HFFc6 (cell line): ENCODE measurements around the gene CEND1. TPM values are rescaled to one million over a fixed set of nuclear protein-coding genes. Genes with fewer than 3 reads are reported as not detected.

Experiments used
- DNase-seq: peaks from one replicate; pipeline ENCODE4 v3.0.0-alpha.2; 2018
- H3K27ac Mint-ChIP-seq: 2 replicates; pipeline ENCODE4 v1.8.0; 2020; ENCODE audit warnings: mild to moderate bottlenecking, mixed read lengths
- H3K27me3 Mint-ChIP-seq: 2 replicates; pipeline ENCODE4 v1.8.0; 2021; ENCODE audit warnings: mild to moderate bottlenecking, moderate library complexity, mixed read lengths; ENCODE audit not compliant: insufficient read depth
- H3K36me3 Mint-ChIP-seq: 2 replicates; pipeline ENCODE4 v1.8.0; 2021; ENCODE audit warnings: low read depth, mixed read lengths
- H3K4me1 Mint-ChIP-seq: 2 replicates; pipeline ENCODE4 v1.8.0; 2020; ENCODE audit warnings: low read depth, mixed read lengths
- H3K4me3 Mint-ChIP-seq: 2 replicates; pipeline ENCODE4 v1.8.0; 2020; ENCODE audit warnings: mild to moderate bottlenecking, moderate library complexity, mixed read lengths
- H3K9me3 Mint-ChIP-seq: 2 replicates; pipeline ENCODE4 v1.8.0; 2020; ENCODE audit warnings: mild to moderate bottlenecking, mixed read lengths
- total RNA-seq, 6 experiments: library from RNA; stranded (reverse); fragmentation: NEBNext Ultra II Directional; extraction: Animal tissue kit (Norgen Biotek cat#: 25700); gene quantifications; 2 replicates in 1 of 6; 3 replicates in 5 of 6; pipeline ENCODE4 v1.2.3, GENCODE V29; 2021
- TF ChIP-seq, protein P1 (sequence below): fragments of 200-600 bp; sonication (generic); IDR thresholded peaks from 2 replicates; pipeline ENCODE4 v1.5.0; 2021; ENCODE audit warnings: antibody characterized with exemption, mild to moderate bottlenecking

Gene CEND1
- total RNA-seq, 6 experiments from 2014 or later, result 8.2 to 12.2 (median 11.0) TPM

DNA sequence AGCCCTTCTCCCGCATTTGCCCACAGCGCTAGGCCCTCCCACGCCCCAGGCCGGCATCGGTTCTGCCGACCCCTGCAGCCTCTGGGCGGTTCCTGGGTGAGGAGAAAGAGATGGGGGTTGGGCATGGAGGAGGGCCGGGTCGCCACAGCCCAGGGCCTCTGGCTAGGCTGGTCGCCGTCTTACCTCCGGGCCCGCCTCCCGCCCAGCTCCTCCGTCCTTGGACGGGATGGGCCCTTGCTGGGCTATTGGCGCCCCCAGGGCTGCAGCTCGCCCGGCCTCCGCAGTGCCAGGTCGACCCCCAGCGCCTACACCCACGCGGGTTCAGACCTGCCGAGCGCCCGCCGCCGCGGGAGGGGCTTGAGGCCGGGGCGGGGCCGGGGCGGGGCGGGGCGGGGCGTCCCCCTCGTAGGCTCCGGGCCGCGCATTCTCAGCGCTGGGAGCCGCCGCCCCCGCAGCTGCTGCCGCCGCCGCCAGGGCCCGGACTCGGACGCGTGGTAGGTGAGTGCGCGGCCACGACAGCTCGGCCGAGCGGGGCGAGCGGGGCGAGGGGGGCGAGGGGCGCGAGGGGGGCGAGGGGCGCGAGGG, 42.7 kb upstream of the CEND1 start, which contains the start of gene CD151:
Gene CD151, plus strand, starts transcription at position 424 of the 585 bp plus-strand sequence. CDS start 3,118 bp downstream, outside the sequence.
- Mint-ChIP-seq H3K36me3 (peaks cover 8% of the 10 kb centered on the region), H3K9me3 (no peaks in the 10 kb centered on the region), H3K4me1 (peaks cover 29% of the 10 kb centered on the region), H3K4me3 (peak within 1 kb of the TSS; percentile 95), H3K27me3 (peaks cover 22% of the 10 kb centered on the region), H3K27ac (peak within 1 kb of the TSS; percentile 95)
- TF ChIP-seq, protein P1, sequence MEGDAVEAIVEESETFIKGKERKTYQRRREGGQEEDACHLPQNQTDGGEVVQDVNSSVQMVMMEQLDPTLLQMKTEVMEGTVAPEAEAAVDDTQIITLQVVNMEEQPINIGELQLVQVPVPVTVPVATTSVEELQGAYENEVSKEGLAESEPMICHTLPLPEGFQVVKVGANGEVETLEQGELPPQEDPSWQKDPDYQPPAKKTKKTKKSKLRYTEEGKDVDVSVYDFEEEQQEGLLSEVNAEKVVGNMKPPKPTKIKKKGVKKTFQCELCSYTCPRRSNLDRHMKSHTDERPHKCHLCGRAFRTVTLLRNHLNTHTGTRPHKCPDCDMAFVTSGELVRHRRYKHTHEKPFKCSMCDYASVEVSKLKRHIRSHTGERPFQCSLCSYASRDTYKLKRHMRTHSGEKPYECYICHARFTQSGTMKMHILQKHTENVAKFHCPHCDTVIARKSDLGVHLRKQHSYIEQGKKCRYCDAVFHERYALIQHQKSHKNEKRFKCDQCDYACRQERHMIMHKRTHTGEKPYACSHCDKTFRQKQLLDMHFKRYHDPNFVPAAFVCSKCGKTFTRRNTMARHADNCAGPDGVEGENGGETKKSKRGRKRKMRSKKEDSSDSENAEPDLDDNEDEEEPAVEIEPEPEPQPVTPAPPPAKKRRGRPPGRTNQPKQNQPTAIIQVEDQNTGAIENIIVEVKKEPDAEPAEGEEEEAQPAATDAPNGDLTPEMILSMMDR, result no peak
- no peak for DNase-seq

DNA sequence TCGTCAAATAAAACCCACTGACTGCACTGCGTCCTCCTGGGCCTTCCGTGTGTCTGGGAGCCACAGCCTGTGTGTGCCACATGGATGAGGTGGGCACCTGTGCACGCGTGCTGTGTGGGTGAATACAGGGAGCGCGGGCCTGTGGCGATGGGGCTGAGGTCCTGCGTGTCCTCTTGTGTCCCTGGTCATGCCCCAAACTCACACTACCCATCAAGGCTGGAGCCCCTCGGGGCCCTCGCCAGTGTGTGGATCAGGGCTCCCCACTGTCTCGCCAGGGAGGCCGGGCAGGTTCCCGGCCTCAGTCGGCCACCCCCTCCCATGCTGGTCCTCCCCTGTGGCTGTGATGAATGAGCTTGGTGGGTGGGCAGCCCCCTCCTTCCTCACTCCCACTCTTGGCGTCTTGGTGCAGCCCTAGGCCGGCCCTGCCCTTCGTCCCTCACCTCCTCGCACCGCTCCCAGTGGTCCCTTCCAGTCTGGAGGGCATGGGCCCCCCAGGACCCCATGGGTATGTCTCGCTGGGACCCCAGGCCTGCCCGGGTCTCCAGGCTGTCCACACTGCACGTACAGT, 42.2 kb upstream of the CEND1 start:
- no peak for DNase-seq
- Mint-ChIP-seq H3K4me1 (peaks cover 29% of the 10 kb centered on the region), H3K36me3 (peaks cover 8% of the 10 kb centered on the region), H3K27ac (no peak overlapping the region), H3K9me3 (no peaks in the 10 kb centered on the region), H3K4me3 (peak overlapping the region; percentile 78), H3K27me3 (peaks cover 24% of the 10 kb centered on the region)
- TF ChIP-seq, protein P1, result no peak

DNA sequence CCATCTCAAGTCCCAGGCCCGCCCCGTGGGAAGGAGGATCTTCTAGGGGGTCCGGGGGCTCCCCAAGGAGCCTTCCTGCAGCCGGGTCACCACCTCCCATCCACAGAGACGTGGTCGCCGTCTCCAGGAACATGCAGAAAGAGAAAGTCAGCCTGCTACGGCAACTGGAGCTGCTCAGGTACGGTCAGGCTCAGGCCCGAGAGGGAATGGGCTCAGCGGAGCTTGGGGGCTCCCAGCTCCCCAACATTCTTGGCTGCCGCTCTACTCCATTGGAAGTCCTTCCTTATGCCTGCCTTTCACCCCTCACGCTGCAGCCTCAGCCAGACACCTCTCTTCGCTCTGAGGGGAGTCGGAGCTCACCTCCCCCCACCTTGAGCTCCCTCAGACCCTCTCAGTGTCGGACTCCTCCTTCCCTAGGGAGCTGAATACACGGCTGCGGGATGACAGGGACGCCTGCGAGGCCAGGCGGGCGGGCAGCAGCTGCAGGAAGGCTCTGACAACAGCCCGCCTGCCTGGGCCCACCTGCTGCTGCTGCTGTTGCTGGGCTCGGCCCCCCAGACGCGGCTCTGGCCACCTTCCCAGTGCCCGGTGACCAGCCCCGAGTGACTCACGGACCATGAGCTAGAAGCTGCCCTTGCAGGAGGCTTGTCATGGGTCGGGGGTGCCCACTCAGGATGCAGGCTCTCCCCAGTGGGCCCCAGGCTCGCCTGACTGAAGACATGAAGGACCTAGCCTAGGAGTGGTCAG, 41.4 kb upstream of the CEND1 start:
- H3K27ac Mint-ChIP-seq, result peak overlapping the region; percentile 51
- peaks cover 8% of the 10 kb centered on the region for H3K36me3 Mint-ChIP-seq
- H3K27me3 Mint-ChIP-seq, result peaks cover 26% of the 10 kb centered on the region
- H3K4me1 Mint-ChIP-seq, result peaks cover 29% of the 10 kb centered on the region
- no peaks in the 10 kb centered on the region for H3K9me3 Mint-ChIP-seq
- DNase-seq, result no peak
- peak overlapping the region; percentile 73 for H3K4me3 Mint-ChIP-seq
- TF ChIP-seq, protein P1, result no peak

DNA sequence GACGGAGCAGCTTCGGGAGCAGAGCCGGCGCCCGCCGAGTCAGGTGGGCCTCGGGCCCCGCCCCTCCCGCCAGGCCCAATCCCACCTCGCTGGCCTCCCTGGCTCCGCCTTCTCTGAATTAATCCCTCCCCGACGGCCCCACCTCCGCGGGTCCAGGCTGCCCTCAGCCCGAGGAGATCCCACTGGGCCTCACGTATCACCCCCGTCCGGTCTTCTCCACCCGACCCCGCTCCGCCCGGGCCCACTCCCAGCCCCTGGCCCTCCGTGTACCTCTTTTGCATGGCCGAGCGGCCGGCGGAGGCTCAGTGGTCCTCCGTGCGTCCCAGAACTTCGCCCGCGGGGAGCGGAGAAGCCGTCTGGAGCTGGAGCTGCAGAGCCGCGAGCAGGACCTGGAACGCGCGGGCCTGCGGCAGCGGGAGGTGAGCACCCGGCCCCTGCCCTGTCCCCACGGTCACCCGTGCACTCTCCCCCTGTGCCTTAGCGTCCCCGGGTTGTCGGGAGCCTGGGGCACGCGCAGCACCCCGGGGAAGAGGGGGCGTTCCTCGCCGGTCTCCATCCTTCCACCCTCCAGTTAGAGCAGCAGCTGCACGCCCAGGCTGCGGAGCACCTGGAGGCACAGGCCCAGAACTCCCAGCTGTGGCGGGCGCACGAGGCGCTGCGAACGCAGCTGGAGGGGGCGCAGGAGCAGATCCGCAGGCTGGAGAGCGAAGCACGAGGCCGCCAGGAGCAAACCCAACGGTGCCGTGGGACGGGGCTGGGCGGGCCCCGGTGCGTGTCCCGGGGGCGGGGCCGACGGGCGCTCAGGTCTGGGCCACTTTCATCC, 40.6 kb upstream of the CEND1 start:
- Mint-ChIP-seq H3K4me3 (peak overlapping the region; percentile 46), H3K27ac (no peak overlapping the region), H3K4me1 (peaks cover 29% of the 10 kb centered on the region), H3K9me3 (no peaks in the 10 kb centered on the region), H3K27me3 (peaks cover 26% of the 10 kb centered on the region), H3K36me3 (peaks cover 8% of the 10 kb centered on the region)
- TF ChIP-seq, protein P1, result no peak
- peak; percentile 47 for DNase-seq

DNA sequence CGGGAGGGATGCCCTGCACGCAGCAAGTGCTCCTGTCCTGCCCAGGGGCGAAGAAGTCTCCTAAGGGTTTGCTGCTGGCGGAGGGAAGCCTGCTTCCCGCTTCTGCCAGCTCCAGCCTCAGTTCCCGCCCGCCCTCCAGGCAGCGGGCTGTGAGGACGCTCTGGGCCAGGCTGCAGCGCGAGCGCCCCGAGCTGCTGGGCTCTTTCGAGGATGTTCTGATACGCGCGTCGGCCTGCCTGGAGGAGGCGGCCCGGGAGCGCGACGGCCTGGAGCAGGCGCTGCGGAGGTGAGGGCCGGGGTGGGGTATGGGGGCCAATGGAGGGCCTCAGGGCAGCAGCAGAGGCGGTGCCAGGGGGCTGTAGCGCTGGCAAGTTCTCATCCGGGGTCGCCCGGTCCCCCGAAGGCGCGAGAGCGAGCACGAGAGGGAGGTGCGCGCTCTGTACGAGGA, 40.0 kb upstream of the CEND1 start:
- no peak for DNase-seq
- Mint-ChIP-seq H3K9me3 (no peaks in the 10 kb centered on the region), H3K27me3 (peaks cover 25% of the 10 kb centered on the region), H3K36me3 (peaks cover 14% of the 10 kb centered on the region), H3K4me1 (peaks cover 23% of the 10 kb centered on the region), H3K4me3 (peak overlapping the region; percentile 46), H3K27ac (no peak overlapping the region)
- TF ChIP-seq, protein P1, result no peak
